ENCODE measurements around the gene OTUD5.
"Not testable (repeated sequence)": the region's sequence is repeated elsewhere in the genome, so short reads cannot be mapped to it uniquely, and the experiment has no call there.

Gene OTUD5

DNA sequence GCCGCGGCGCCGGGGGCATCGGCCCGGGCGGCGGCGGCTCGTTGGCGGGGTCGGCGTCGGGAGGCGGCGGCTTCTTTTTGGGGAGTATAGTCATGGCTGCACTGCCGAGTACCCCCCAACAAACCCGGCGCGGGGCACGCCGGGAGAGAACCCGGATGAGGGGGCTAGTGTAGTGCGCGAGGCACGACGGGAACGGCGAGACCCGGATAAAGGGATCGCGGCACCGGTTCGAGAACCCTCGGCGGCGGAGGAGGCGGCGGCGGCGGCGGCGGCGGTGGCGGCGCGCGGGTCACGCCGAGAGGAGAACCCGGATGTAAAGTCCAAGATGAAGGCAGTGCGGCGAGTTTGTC, at the start of gene OTUD5:
Gene OTUD5 (minus strand): TSS at position 131 of the 350 bp plus-strand sequence. CDS start 37 bp downstream, at position 94.
- peak; percentile 81 for DNase-seq (ENCODE audit: low spot score)

DNA sequence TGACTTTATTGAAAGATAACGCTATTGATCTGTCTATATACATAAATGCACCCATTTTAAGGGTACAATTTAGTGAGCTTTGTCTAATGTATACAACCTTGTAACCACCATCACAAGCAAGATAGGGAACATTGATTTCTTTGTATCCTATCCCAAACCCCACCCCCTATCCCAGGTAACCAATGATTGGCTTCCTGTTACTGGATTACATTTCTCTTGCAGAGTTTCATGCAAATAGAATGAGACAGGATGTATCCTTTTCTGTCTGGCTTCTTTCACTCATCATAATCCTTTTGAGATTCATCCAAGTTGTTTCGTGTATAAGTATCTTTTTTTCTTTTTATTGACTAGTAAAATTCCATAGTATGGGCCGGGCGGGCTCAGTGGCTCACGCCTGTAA, 46.3 kb upstream of the OTUD5 start:
- no peak for DNase-seq (ENCODE audit: low spot score)

GRCh38 chrX:49002091-49002935, 44.9 kb upstream of the OTUD5 start, which contains the start of gene GRIPAP1:
Gene GRIPAP1 (minus strand): TSS chrX:49002264. CDS start chrX:49002229, 35 bp downstream.
- peak; percentile 82 for DNase-seq (ENCODE audit: low spot score)

DNA sequence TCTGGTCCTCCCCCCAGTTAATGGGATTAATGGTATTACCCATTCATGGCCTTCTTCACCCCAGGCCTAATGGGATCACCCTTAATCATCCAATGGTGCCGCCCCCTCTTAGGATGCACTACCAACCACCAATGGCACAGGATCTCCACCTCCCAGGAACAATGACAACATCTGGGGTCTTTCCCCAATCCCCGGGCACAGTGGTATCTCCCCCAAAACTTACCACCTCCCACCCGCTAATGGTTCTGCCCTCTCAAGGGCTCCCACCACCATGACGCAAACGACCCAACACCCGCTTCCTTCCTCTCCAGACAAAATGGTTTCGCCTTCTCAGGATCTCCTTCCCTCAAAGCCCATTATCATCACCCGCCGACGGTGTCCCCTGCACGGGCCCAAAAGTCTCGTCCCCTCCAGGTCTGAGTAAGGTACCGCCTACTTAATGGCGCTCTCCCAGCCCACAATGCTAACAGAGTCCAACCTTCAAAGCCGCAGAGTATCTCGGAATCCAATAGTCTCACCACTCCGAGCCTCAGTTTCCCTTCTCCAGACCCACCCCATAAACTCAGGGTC, 44.2 kb upstream of the OTUD5 start:
- no peak for DNase-seq (ENCODE audit: low spot score)

DNA sequence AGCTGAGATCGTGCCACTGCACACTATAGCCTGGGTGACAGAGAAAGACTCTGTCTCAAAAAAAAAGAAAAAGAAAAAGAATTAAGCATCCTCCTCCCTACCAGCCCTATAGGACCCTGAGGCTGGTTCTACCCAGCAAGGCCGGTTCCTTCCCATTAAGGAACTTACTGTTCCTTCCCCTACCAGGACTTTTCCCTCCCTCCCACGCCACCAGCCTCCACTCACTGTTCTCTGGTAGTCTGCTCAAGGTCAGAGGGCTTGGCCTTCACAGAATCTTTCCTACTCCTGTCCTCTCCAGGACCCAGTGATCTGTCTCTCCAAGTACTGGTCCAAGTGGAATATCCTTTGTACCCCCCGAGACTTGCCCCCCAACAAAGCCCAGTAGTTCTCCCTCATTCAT, 43.2 kb upstream of the OTUD5 start:
- no peak for DNase-seq (ENCODE audit: low spot score)

- no peak for DNase-seq (ENCODE audit: low spot score)
These were observed 41.6 kb upstream of the OTUD5 start for GRCh38 chrX:48999030-48999429.

- DNase-seq (ENCODE audit: low spot score) = no peak
These were observed 41.0 kb upstream of the OTUD5 start for GRCh38 chrX:48998391-48998790.

DNA sequence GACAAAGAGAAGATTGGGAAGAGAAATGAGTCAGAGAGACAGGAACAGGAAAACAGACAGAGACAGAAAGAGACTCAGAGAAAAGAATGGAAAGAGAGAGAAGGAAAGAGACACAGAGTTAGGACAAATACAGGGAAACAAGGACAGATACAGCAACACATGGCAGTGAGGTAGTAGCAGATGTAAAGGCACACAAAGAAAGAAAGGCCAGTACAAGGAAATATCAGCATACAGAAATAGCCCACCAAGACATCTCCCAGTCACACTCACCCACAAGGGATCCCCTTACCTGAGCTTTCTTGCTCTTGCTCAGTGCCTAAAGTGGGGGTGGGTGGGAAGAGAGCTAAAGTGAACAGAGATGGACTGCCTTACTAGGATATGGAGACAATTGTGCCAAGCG, 40.5 kb upstream of the OTUD5 start:
- DNase-seq (ENCODE audit: low spot score) = no peak

- DNase-seq (ENCODE audit: low spot score) = no peak
These were observed 40.0 kb upstream of the OTUD5 start for GRCh38 chrX:48997455-48997854.

GRCh38 chrX:48996969-48997368, 39.6 kb upstream of the OTUD5 start:
- DNase-seq (ENCODE audit: low spot score) = no peak

DNA sequence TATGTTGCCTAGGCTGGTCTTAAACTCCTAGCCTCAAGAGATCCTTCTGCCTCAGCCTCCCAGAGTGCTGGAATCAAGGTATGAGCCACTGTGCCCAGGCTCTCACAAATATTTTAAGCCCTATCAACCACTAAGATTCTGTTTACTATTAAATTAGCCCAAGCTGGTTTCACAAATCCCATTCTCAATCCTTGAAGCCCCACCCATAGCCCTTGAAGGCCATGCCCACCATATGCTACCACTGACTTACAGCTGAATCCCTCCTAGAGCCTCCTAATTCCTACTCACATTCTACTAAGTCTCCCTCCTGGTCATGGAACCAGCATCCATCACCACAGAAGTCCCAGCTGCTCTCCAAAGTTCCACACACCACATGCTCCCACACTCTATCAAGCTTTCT, 34.9 kb upstream of the OTUD5 start:
- DNase-seq (ENCODE audit: low spot score) = no peak

DNA sequence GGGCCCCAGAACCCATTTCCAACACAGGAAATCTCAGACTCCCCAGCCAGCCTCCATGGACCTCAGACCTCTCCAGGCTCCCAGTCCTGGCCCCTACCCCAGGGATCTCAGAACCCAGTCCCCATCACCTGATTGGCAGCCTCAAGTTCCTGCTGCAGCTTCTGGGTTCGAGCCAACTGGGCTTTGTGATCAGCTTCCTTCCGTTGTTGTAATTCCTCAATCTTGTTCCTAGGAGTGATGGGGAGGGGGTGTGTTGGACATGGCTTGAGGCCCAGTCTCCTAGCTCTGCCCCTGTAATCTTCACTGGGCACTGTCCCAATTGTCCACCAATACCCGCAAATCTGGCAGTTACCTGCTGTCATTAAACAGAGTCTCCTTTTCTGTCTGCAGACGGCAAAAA, 32.1 kb upstream of the OTUD5 start:
- no peak for DNase-seq (ENCODE audit: low spot score)

DNA sequence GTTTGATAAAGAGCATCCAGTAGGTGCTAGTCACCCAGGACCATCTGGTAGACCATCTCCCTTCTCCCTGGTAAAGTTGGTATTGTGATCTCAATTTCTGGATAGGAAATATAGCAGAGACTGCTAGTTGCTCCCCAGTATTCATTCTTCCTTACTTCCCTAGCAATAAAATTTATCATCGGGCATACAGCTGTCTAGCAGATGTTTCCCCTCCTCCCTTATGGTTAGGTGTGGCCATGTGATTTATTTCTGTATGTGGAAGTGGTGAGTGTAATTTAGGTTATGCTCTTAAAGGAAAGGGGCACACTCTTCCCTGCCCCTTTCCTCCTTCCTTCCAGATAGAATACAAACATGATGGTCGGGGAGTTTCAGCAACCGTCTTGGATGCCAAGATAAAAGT, 26.5 kb upstream of the OTUD5 start:
- no peak for DNase-seq (ENCODE audit: low spot score)

- no peak for DNase-seq (ENCODE audit: low spot score)
These were observed 25.7 kb upstream of the OTUD5 start for GRCh38 chrX:48983081-48983480.

DNA sequence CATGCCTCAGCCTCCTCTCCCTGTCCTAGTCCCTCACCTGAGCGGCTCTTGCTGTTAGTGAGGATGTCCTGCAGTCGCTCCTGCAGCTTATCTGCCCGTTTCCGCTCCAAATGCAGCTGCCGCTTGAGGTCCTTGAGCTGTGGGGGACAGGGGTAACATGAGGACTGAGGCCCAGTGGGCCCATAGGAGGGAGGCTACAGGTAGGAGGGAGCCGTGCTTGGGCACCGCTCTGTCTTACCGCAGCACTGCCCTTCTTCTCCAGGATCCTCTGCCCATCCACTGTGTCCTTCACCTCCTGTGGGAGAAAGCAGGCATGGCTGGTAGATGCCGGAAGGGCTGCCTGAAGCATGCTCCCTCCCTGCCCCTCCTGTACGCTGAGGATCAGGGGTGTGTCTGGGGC, 23.8 kb upstream of the OTUD5 start:
- DNase-seq (ENCODE audit: low spot score) = no peak

- not testable (repeated sequence) for DNase-seq (ENCODE audit: low spot score)
These were observed 22.9 kb upstream of the OTUD5 start for GRCh38 chrX:48980341-48980740.

GRCh38 chrX:48978226-48978625, 20.8 kb upstream of the OTUD5 start:
- no peak for DNase-seq (ENCODE audit: low spot score)

GRCh38 chrX:48976086-48976485, 18.7 kb upstream of the OTUD5 start:
- DNase-seq (ENCODE audit: low spot score) = no peak

GRCh38 chrX:48975541-48975940, 18.1 kb upstream of the OTUD5 start:
- DNase-seq (ENCODE audit: low spot score) = no peak

- DNase-seq (ENCODE audit: low spot score) = no peak
These were observed 17.6 kb upstream of the OTUD5 start for GRCh38 chrX:48975041-48975440.

GRCh38 chrX:48974574-48974973, 17.2 kb upstream of the OTUD5 start:
- DNase-seq (ENCODE audit: low spot score) = no peak

DNA sequence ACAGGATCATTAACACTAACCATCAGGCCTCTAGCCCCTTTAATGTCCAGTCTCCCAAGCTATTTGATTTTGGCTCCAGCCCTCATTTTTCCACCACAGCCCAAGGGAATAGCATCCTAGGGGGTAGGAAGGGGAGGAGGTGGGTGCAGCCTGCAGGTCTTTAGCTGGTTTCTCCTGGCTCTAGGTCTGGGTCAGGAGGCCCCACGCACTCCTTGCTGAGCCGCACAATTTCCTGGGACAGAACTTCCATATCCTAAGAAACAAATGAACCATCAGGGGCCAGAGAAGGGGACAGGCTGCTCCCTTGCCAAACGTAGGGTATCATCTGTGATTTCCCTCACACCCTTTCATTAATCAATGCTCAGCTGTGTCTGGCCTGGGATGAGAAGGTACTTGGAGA, 16.6 kb upstream of the OTUD5 start:
- no peak for DNase-seq (ENCODE audit: low spot score)

DNA sequence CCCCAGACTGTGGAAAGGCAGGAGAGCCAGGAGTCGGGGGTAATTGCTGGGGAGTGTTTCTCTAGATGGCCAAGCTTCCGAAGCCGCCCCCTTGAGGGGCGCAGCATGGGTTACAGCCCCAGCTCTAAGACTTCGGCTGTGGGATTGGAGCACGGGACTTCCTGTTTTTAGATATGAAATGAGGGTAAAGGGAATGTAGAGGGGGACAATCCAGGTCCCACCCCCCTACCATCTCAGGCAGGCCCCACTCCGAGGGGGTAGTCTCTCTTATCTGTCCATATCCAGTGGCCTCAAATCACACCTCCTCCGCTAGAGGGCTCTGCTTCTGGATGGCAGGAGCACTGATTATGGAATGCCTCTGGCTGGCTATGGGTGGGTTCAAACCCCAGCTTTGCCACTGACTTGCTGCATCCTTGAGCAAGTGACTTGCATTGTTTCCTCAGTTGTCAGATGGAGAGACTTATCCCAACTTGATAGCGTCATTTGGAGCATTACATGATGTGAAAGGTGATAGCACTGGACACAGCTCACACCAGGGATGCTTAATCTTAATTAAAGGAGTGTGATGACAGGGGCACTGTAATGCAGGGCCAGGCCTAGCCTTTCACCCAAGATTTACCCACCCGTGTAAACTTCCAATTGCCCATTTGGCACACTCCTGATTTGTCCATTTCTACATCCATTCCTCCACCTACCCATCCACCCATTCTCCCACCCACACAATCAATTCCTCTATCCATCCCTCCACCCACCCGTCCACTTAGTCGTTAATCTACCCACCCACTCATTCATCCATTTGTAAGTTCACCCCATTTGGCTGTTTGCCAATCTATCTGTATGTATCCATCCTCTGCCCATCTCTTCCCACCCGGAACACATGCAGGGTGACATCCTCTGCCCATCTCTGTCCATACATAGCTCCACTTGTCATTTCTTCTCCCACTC, 15.1 kb upstream of the OTUD5 start:
- DNase-seq (ENCODE audit: low spot score) = peak; percentile 56
